Measurements from ENCODE around the gene FMNL2.
A peak's percentile ranks its signal among the peaks of the same experiment; 100 is the strongest.

Gene FMNL2

DNA sequence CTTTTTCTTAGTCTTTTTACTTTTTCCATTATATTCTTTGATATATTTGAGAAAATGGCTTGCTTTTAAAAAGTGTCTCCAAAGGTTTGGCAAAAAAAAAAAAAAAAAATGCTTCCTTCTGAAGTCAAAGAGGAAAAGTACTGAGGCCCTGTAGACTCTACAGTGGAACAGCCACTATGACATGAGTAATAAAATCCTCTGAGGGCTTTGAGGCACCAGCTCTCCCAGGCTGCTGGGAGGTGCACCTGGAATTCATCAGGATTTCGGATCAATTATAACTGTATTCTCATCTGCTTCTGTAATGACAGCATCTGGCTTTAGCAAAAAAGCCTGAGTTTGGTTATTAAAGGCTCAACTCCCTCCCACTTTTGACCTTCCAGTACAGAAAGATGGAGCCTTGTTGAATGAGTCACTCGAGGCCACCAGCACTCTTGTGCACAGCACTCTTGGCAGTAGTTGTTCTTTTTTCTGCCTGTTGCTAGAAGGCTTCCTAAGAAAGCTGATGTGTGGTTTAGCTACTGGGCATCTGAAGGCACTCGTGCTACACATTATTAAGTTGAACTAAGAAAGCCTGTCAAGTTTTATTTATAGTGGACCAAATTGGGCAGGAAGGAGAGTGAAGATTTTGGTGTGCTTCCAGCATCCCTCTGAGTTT, 251.0 kb downstream of the FMNL2 start:
- H3K4me3 ChIP-seq (ENCODE audit: low read depth, low read length) = no peak overlapping the region
- no peak for DNase-seq (ENCODE audit: low read depth)
- TF ChIP-seq, protein P1, sequence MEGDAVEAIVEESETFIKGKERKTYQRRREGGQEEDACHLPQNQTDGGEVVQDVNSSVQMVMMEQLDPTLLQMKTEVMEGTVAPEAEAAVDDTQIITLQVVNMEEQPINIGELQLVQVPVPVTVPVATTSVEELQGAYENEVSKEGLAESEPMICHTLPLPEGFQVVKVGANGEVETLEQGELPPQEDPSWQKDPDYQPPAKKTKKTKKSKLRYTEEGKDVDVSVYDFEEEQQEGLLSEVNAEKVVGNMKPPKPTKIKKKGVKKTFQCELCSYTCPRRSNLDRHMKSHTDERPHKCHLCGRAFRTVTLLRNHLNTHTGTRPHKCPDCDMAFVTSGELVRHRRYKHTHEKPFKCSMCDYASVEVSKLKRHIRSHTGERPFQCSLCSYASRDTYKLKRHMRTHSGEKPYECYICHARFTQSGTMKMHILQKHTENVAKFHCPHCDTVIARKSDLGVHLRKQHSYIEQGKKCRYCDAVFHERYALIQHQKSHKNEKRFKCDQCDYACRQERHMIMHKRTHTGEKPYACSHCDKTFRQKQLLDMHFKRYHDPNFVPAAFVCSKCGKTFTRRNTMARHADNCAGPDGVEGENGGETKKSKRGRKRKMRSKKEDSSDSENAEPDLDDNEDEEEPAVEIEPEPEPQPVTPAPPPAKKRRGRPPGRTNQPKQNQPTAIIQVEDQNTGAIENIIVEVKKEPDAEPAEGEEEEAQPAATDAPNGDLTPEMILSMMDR (IDR thresholded peaks at IDR 0.05; ENCODE audit: insufficient read depth, low read depth, low read length, missing control alignments) = no peak

DNA sequence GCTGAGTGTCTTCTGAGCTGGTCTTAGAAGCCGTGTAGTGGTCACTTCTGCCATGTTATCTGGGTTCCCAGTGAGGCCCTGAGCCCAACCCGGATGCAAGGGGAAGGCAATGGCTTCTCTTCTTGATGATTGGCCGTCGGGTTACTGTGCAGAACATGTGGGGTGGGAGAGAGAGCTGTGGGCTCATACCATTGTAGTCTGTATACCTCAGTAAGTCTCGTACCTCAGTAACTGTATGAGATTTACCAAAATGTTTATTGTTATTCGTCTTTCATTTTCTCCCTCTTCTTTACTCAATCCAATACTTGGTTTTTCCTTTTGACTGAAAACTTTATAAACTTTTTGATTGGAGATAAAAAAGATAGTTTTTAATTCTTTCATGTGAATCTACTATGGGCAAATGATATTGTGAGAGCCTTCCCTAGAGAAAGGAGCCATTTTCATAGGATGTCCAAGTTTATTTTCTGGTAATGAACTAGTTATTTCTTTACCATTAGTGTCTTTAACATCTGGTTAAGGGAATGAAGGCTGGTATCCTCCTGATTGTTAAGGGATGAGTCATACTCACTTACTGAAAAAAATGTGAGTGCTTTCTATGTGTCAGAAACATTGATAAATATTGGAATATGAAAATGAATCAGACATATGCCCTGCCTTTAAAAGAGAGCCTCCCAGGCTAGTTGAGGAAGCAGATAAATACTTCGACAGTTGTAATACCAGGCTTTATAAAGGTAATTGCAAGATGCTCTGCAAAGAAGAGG, 252.4 kb downstream of the FMNL2 start:
- DNase-seq (ENCODE audit: low read depth) = no peak
- no peak overlapping the region for H3K4me3 ChIP-seq (ENCODE audit: low read depth, low read length)

DNA sequence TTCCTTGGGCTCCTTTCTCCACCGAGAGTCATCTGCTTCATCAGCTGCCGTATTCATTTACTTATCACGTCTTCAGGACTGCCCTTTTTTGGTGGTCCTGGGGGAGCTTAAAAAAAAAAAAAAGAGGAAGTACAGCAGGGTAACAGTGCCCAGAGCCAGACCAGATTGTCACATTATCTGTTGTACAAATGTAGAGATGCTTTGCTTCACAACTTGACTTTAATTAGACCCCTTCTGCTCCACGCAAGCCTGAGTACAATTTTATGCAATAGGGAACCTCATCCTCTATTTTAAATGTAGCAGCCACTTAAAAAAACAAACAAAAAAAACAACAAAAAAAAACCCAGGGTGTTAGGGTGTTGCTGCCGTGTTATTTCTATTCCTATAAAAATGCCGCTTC, 254.0 kb downstream of the FMNL2 start:
- TF ChIP-seq, protein P1 (IDR thresholded peaks at IDR 0.05; ENCODE audit: insufficient read depth, low read depth, low read length, missing control alignments) = no peak
- H3K4me3 ChIP-seq (ENCODE audit: low read depth, low read length) = no peak overlapping the region
- no peak for DNase-seq (ENCODE audit: low read depth)

More for the DNA sequence above, 252.4 kb downstream of the FMNL2 start:
- TF ChIP-seq, protein P1 (IDR thresholded peaks at IDR 0.05; ENCODE audit: insufficient read depth, low read depth, low read length, missing control alignments) = no peak

DNA sequence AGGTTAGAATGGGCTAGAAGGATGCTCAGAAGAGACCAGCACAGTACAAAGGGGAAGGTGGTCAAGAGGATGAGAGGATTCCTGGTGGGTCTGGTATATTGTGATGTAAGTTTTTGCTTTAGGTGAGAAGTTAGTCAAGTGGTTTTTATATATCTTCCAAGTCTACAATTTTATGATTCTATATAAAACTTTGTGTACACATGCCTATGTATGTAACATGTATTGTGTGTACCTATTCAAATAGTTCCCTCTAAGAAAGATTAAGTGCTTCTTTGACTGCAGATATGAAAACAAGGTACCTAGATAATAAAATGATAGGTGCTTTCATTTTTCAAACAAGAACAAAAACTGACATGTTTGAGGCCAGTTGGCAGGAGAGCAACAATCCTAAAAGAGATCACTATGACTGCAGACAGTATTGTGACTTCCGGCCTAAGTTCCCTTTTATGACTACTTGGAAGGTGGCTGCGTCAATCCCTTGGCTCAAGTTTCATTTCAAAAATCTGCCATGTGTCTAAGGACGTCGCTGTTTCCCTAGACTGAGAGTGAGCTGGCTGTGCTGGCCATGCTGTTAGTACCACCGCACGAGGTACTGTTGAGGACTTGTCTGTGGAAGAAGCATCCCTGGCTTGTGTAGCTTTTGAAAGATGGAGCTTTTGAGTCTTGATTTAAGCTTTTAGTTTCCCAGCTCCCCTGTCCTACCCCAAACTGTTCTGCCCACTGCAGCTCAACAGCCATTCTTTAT, 259.2 kb downstream of the FMNL2 start:
- TF ChIP-seq, protein P1 (IDR thresholded peaks at IDR 0.05; ENCODE audit: insufficient read depth, low read depth, low read length, missing control alignments) = no peak
- no peak overlapping the region for H3K4me3 ChIP-seq (ENCODE audit: low read depth, low read length)
- peak; percentile 74 for DNase-seq (ENCODE audit: low read depth)

DNA sequence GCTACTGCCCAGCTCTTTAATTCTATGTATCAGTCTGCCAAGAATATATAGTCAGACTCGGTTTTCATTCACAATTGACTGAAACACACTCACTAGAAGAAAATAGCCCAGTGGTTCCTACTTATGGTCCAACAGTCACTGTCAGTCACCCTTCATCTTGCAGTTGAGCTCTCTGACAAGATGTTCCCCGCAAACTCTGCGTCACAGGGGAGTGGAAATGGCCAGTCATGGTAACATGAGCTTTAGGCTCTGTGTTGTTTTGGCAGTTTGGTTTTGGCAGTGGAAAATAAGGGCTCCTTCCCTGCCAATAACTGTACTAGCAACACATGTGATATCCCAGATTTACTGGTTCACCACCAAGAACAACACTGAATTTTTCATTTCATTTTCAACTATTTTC, 259.8 kb downstream of the FMNL2 start:
- DNase-seq (ENCODE audit: low read depth) = no peak
- TF ChIP-seq, protein P1 (IDR thresholded peaks at IDR 0.05; ENCODE audit: insufficient read depth, low read depth, low read length, missing control alignments) = no peak
- H3K4me3 ChIP-seq (ENCODE audit: low read depth, low read length) = no peak overlapping the region

DNA sequence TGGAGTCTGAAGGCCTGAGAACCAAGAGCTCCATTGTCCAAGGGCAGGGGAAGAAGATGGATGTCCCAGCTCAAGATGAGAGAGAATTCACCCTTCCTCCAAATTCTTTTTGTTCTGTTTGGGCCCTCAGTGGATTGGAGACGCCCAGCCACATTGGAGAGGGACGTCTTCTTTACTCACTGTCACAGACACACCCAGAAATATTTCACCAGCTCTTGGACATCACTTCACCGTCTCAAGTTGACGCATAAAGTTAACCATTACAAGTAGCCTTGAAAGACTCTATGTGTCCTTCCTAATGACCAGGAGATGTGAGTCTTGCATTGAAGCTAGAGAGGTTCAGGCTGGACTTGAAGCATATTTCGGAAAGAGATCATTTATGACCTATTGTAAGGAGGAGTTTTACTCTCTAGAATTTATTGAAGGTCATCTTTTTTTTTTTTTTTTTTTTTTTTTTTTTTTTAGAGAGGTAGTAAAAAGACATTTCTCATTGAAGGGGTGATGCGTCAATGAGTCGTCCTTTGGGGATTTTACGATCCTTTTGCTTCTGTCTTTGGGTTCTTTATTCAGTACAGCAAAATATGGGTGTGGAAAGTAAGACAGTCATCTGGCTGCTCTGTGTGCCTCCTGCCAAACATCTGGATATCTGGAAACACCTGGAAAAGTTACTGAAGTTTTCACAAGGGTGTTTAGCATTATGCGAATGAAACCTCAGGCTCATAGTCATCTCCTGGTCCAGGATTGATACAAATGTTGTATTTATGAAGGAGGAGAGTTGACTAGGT, 264.2 kb downstream of the FMNL2 start:
- no peak for DNase-seq (ENCODE audit: low read depth)
- TF ChIP-seq, protein P1 (IDR thresholded peaks at IDR 0.05; ENCODE audit: insufficient read depth, low read depth, low read length, missing control alignments) = no peak
- H3K4me3 ChIP-seq (ENCODE audit: low read depth, low read length) = no peak overlapping the region
